ENCODE data around the gene NRN1. TPM values are rescaled to one million over a fixed set of nuclear protein-coding genes. Genes with fewer than 3 reads are reported as not detected.
"Not testable (repeated sequence)": the region's sequence is repeated elsewhere in the genome, so short reads cannot be mapped to it uniquely, and the experiment has no call there.

Gene NRN1
- total RNA-seq, 1 donor from 2014 or later = 2.8 TPM

- Mint-ChIP-seq H3K27ac (no peak overlapping the region), H3K27me3 (ENCODE audit: insufficient read depth) (peaks cover 48% of the 10 kb centered on the region), H3K9me3 (no peaks in the 10 kb centered on the region), H3K4me3 (no peak overlapping the region), H3K36me3 (ENCODE audit: low read depth) (peaks cover 4% of the 10 kb centered on the region), H3K4me1 (ENCODE audit: low read depth) (peaks cover 41% of the 10 kb centered on the region)
- no peak for DNase-seq (ENCODE audit: low spot score)
- intact Hi-C loops (cut with micrococcal nuclease) = loop anchor here (5.0 to 10.0 kb wide), 3 partner anchors 117 to 526 kb away; no protein-coding TSS in a partner anchor
Observed at GRCh38 chr6:5989141-5989723, 17.5 kb downstream of the NRN1 start.

GRCh38 chr6:5986861-5987260 lies 19.9 kb downstream of the NRN1 start:
- H3K36me3 Mint-ChIP-seq (ENCODE audit: low read depth) = peaks cover 5% of the 10 kb centered on the region
- intact Hi-C loops (cut with micrococcal nuclease) = loop anchor here (5.0 to 10.0 kb wide), 3 partner anchors 115 to 528 kb away; no protein-coding TSS in a partner anchor
- H3K4me1 Mint-ChIP-seq (ENCODE audit: low read depth) = peaks cover 48% of the 10 kb centered on the region

DNA sequence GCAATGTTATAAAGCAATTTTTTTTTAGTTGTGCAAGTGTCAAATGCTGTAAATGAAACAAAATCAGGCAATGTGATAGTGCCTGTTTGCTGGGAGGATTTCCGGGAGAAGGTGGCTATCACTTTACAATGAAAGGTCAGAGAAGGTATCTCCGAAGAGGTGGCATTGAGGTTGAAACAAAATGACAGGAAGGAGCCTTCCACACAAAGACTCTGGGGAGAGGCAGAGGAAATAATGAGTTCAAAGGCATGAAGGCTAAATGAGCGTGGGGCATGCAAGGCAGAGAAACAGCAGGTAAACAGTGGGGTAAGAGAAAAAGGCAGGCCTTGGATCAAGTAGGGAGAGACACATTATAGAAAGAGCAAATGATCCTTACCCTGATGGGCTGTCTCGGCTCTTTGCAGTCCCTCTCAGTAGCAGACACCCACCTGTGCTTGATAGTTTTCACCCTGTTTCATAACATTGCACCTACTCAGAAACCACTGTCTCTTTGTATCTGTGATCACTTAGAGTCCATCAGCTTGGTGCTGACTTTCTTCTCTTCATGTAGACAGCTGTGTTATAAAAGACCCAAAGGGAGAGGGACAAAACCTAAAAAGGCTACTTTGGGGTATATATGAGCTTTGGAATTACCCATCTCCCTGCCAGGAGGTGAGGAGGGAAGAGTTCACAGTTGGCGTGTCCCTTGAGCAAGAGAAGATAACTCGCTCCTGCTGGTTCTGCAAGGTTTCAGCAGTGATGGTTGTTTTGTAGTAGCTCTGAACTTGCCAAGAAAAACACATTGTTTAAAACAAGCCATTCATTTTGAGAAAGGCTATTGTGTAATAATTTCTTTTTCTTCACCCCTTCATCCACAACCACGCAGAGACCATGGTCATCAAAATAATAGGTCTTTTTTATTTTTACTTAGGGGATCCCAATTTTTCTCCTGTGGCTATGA lies 22.3 kb downstream of the NRN1 start:
- H3K27me3 Mint-ChIP-seq (ENCODE audit: insufficient read depth) = peaks cover 15% of the 10 kb centered on the region
- intact Hi-C loops (cut with micrococcal nuclease) = loop anchor here (5.0 to 10.0 kb wide), 3 partner anchors 112 to 530 kb away; no protein-coding TSS in a partner anchor
- peaks cover 5% of the 10 kb centered on the region for H3K36me3 Mint-ChIP-seq (ENCODE audit: low read depth)
- H3K9me3 Mint-ChIP-seq = peaks cover 4% of the 10 kb centered on the region
- peak overlapping the region; percentile 43 for H3K4me3 Mint-ChIP-seq
- H3K27ac Mint-ChIP-seq = peak overlapping the region; percentile 46
- peaks cover 70% of the 10 kb centered on the region for H3K4me1 Mint-ChIP-seq (ENCODE audit: low read depth)
- DNase-seq (ENCODE audit: low spot score) = no peak

More at GRCh38 chr6:5986861-5987260, 19.9 kb downstream of the NRN1 start:
- Mint-ChIP-seq H3K4me3 (peak overlapping the region; percentile 37), H3K9me3 (no peaks in the 10 kb centered on the region), H3K27ac (no peak overlapping the region), H3K27me3 (ENCODE audit: insufficient read depth) (peaks cover 31% of the 10 kb centered on the region)
- DNase-seq (ENCODE audit: low spot score) = no peak

GRCh38 chr6:5981126-5982026 lies 25.3 kb downstream of the NRN1 start:
- Mint-ChIP-seq H3K4me1 (ENCODE audit: low read depth) (peaks cover 50% of the 10 kb centered on the region), H3K27ac (no peak overlapping the region), H3K9me3 (peaks cover 4% of the 10 kb centered on the region), H3K27me3 (ENCODE audit: insufficient read depth) (peaks cover 17% of the 10 kb centered on the region), H3K36me3 (ENCODE audit: low read depth) (peaks cover 5% of the 10 kb centered on the region), H3K4me3 (no peak overlapping the region)
- intact Hi-C loops (cut with micrococcal nuclease) = loop anchor here (10.0 kb wide), 1 partner anchor 533 kb away; no protein-coding TSS in a partner anchor
- DNase-seq (ENCODE audit: low spot score) = no peak

GRCh38 chr6:5979650-5980420 lies 26.9 kb downstream of the NRN1 start:
- peaks cover 5% of the 10 kb centered on the region for H3K36me3 Mint-ChIP-seq (ENCODE audit: low read depth)
- intact Hi-C loops (cut with micrococcal nuclease) = loop anchor here (10.0 kb wide), 1 partner anchor 535 kb away; no protein-coding TSS in a partner anchor
- no peak overlapping the region for H3K27ac Mint-ChIP-seq
- peaks cover 41% of the 10 kb centered on the region for H3K4me1 Mint-ChIP-seq (ENCODE audit: low read depth)
- peaks cover 18% of the 10 kb centered on the region for H3K27me3 Mint-ChIP-seq (ENCODE audit: insufficient read depth)
- H3K4me3 Mint-ChIP-seq = no peak overlapping the region
- DNase-seq (ENCODE audit: low spot score) = no peak
- H3K9me3 Mint-ChIP-seq = peaks cover 4% of the 10 kb centered on the region

GRCh38 chr6:5976811-5977210 lies 29.9 kb downstream of the NRN1 start:
- Mint-ChIP-seq H3K27me3 (ENCODE audit: insufficient read depth) (peaks cover 12% of the 10 kb centered on the region), H3K9me3 (peaks cover 4% of the 10 kb centered on the region), H3K4me1 (ENCODE audit: low read depth) (peaks cover 23% of the 10 kb centered on the region), H3K4me3 (no peak overlapping the region), H3K27ac (no peak overlapping the region), H3K36me3 (ENCODE audit: low read depth) (no peaks in the 10 kb centered on the region)
- DNase-seq (ENCODE audit: low spot score) = no peak
- intact Hi-C loops (cut with micrococcal nuclease) = no loop called here

DNA sequence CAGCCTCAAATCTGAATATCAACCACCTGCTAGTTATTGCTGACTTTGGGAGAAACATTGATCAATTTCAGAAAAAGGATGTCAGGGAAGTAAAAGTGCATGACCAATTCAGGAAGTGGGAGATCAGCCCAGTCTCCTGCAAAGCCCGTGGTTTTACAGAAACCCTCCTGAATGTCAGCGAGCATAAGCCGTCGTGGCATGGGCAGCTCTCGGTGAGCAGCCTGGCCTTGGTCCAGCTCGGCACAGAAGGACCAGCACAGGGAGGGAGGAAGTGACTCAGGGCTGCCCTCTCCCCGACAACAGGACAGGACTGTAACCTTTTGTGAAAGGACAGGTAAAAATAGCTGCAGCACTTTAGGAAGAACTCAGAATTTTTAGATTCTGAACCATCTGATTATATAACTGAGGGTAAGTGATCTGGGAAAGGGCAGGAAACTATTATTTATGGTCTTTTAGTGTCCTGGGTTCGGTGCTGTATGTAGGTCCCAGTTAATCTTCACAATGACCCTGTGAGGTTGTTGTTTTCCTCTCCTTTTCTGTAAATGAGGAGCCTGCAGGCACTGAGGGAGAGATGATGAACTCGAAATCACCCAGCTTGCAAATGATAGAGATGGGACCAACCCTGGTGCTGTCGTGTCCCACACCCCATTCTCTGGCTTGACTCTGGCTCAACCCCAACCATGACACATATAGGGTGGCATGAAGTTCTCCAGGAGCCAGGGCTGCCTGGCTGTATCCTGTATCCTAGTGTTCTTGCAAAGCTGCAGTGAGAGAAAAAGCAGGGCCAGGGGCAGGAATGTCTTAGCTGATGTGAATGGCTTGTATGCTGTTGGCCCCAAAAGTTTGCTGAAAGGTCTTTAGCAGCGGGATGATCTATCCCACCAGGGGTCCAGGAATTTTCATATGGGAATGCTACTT lies 37.6 kb downstream of the NRN1 start:
- Mint-ChIP-seq H3K9me3 (no peaks in the 10 kb centered on the region), H3K27me3 (ENCODE audit: insufficient read depth) (peaks cover 11% of the 10 kb centered on the region), H3K4me1 (ENCODE audit: low read depth) (no peaks in the 10 kb centered on the region), H3K4me3 (no peak overlapping the region), H3K27ac (no peak overlapping the region), H3K36me3 (ENCODE audit: low read depth) (no peaks in the 10 kb centered on the region)
- no peak for DNase-seq (ENCODE audit: low spot score)
- intact Hi-C loops (cut with micrococcal nuclease) = no loop called here

DNA sequence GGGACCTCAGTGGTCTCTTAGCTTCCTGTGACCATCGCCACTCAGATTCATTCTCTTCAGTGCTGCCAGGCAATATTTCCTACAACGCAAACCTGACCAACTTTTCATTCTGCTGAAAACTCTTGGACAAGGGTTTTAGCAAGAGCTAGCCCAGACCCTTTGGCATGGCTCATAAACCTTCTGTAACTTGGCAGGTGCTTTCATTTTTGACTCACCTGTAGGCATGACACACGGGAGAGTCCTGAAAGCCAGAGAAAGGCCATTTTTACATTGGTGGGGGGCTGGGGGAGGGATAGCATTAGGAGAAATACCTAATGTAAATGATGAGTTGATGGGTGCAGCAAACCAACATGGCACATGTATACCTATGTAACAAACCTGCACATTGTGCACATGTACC lies 38.7 kb downstream of the NRN1 start:
- H3K9me3 Mint-ChIP-seq; DNase-seq (ENCODE audit: low spot score); H3K36me3 Mint-ChIP-seq (ENCODE audit: low read depth); H3K4me3 Mint-ChIP-seq; intact Hi-C loops (cut with micrococcal nuclease); H3K27ac Mint-ChIP-seq; H3K4me1 Mint-ChIP-seq (ENCODE audit: low read depth): not testable (repeated sequence)
- peaks cover 13% of the 10 kb centered on the region for H3K27me3 Mint-ChIP-seq (ENCODE audit: insufficient read depth)

GRCh38 chr6:5967594-5967993 lies 39.1 kb downstream of the NRN1 start:
- DNase-seq (ENCODE audit: low spot score) = no peak
- intact Hi-C loops (cut with micrococcal nuclease) = no loop called here
- Mint-ChIP-seq H3K27me3 (ENCODE audit: insufficient read depth) (peaks cover 13% of the 10 kb centered on the region), H3K4me3 (no peak overlapping the region), H3K27ac (no peak overlapping the region), H3K4me1 (ENCODE audit: low read depth) (no peaks in the 10 kb centered on the region), H3K9me3 (no peaks in the 10 kb centered on the region), H3K36me3 (ENCODE audit: low read depth) (no peaks in the 10 kb centered on the region)

GRCh38 chr6:5962794-5963193 lies 43.9 kb downstream of the NRN1 start:
- H3K4me3 Mint-ChIP-seq = no peak overlapping the region
- intact Hi-C loops (cut with micrococcal nuclease) = no loop called here
- no peaks in the 10 kb centered on the region for H3K9me3 Mint-ChIP-seq
- no peaks in the 10 kb centered on the region for H3K4me1 Mint-ChIP-seq (ENCODE audit: low read depth)
- DNase-seq (ENCODE audit: low spot score) = no peak
- H3K36me3 Mint-ChIP-seq (ENCODE audit: low read depth) = no peaks in the 10 kb centered on the region
- H3K27me3 Mint-ChIP-seq (ENCODE audit: insufficient read depth) = peaks cover 10% of the 10 kb centered on the region
- no peak overlapping the region for H3K27ac Mint-ChIP-seq

DNA sequence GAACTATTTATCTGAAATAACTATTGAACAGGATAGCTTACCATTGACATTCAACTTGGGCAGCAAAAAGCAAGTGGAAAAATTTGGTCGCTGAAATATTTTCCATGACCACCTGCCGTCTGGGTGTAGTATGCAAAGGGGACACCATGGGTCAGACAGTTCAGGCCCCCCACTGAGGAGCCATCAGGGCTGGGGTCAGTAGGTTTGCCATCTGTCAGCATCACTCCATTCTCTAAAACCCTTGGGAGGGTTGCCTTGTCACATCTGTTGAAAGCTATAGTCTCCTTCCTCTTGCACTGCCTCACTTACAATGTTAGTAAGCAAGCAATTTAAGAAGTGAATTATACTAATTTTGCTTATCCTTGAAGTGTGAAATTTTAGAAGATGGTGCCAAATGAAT lies 44.9 kb downstream of the NRN1 start:
- H3K4me3 Mint-ChIP-seq = no peak overlapping the region
- H3K27me3 Mint-ChIP-seq (ENCODE audit: insufficient read depth) = peaks cover 9% of the 10 kb centered on the region
- intact Hi-C loops (cut with micrococcal nuclease) = no loop called here
- H3K4me1 Mint-ChIP-seq (ENCODE audit: low read depth) = no peaks in the 10 kb centered on the region
- H3K27ac Mint-ChIP-seq = no peak overlapping the region
- no peaks in the 10 kb centered on the region for H3K36me3 Mint-ChIP-seq (ENCODE audit: low read depth)
- DNase-seq (ENCODE audit: low spot score) = no peak
- no peaks in the 10 kb centered on the region for H3K9me3 Mint-ChIP-seq
